HepG2 (cell line): Measurements from ENCODE around the gene NGFR. TPM values are rescaled to one million over a fixed set of nuclear protein-coding genes. Genes with fewer than 3 reads are reported as not detected.

ENCODE experiments used
- ATAC-seq: fragments of 200-7000 bp; cut with Tn5 transposase; 3 replicates; pipeline ENCODE4 v1.9.1; 2020; ENCODE audit warnings: mild to moderate bottlenecking, moderate library complexity
- BruUV-seq: library from RNA; stranded (reverse); fragments of 400-500 nt; replicated peaks from 2 replicates; lab custom pipeline; 2021; lab: Mats Ljungman, UMichigan
- CTCF ChIA-PET: fragments of 300-600 bp; formaldehyde crosslinking; extraction: SDS; loops from one replicate; lab custom pipeline; 2021; ENCODE audit warnings: low total read pairs, inconsistent platforms, low intra/inter-chr PET ratio; lab: Yijun Ruan, JAX
- POLR2A ChIA-PET: fragments of 350-600 bp; sonication (Branson Sonifier 250); formaldehyde crosslinking; loops from one replicate; lab custom pipeline; 2020; ENCODE audit warnings: antibody characterized with exemption, inconsistent platforms; lab: Yijun Ruan, JAX
- DNase-seq: peaks from one replicate; pipeline ENCODE4 v3.0.0-alpha.2; 2015; ENCODE audit warnings: low spot score
- FAIRE-seq: peaks from 3 replicates; lab custom pipeline; 2011; peaks lifted over from hg19 to GRCh38; lab: Jason Lieb, UNC
- H2AFZ ChIP-seq: one replicate; pipeline ENCODE4 v1.6.1; 2011; ENCODE audit warnings: low read length, inconsistent platforms
- H3K27ac ChIP-seq: fragments of 300-600 bp; 3 replicates; pipeline ENCODE4 v1.8.0; 2011; ENCODE audit warnings: mixed run types, mild to moderate bottlenecking, mixed read lengths, low read length, inconsistent platforms; ENCODE audit not compliant: insufficient read depth; ENCODE audit errors: extremely low read length
- H3K27me3 ChIP-seq, 2 experiments: fragments of 200-600 bp in 1 of 2; 2 replicates in 1 of 2; 3 replicates in 1 of 2; pipeline versions ENCODE4 v1.6.0 to v1.8.0; 2011; ENCODE audit warnings: low read length in 2 of 2, mild to moderate bottlenecking in 2 of 2, moderate library complexity in 2 of 2, inconsistent platforms in 1 of 2; ENCODE audit not compliant: insufficient read depth in 2 of 2, control insufficient read depth in 1 of 2
- H3K36me3 ChIP-seq, 2 experiments: fragments of 200-600 bp in 1 of 2; replicated peaks in 1 of 2; 2 replicates in 1 of 2; 3 replicates in 1 of 2; pipeline versions ENCODE4 v1.5.1 to v1.8.0; 2011; ENCODE audit warnings: low read length in 2 of 2, inconsistent platforms in 1 of 2; ENCODE audit not compliant: insufficient read depth in 2 of 2, control insufficient read depth in 1 of 2
- H3K4me1 ChIP-seq: 2 replicates; pipeline ENCODE4 v1.5.1; 2012; ENCODE audit warnings: low read length, inconsistent platforms; ENCODE audit not compliant: insufficient read depth
- H3K4me2 ChIP-seq: 2 replicates; pipeline ENCODE4 v1.6.0; 2011; ENCODE audit warnings: low read depth, low read length, inconsistent platforms
- H3K4me3 ChIP-seq, 3 experiments: fragments of 200-600 bp in 1 of 3; sonication (generic), shearing (Covaris generic) in 1 of 3; replicated peaks in 1 of 3; 2 replicates each; pipeline ENCODE4 v1.5.1; 2011 to 2016; ENCODE audit warnings: low read length in 3 of 3, inconsistent platforms in 2 of 3, low read depth in 2 of 3, mild to moderate bottlenecking in 2 of 3, control low read depth in 1 of 3, mixed read lengths in 1 of 3; ENCODE audit not compliant: insufficient read depth in 1 of 3
- H3K79me2 ChIP-seq: one replicate; pipeline ENCODE4 v1.6.1; 2011; ENCODE audit warnings: low read length, inconsistent platforms; ENCODE audit not compliant: insufficient read depth
- H3K9ac ChIP-seq: 2 replicates; pipeline ENCODE4 v1.6.0; 2011; ENCODE audit warnings: mild to moderate bottlenecking, low read depth, low read length, inconsistent platforms; ENCODE audit not compliant: insufficient read depth
- H3K9me3 ChIP-seq: 2 replicates; pipeline ENCODE4 v1.5.1; 2012; ENCODE audit warnings: mild to moderate bottlenecking, low read length
- H4K20me1 ChIP-seq: 2 replicates; pipeline ENCODE4 v1.6.0; 2011; ENCODE audit warnings: inconsistent platforms, mild to moderate bottlenecking, low read length, moderate library complexity; ENCODE audit not compliant: insufficient read depth
- ATF3 ChIP-seq: sonication (generic); formaldehyde crosslinking; IDR thresholded peaks from 2 replicates; pipeline ENCODE4 v1.4.0; 2020; ENCODE audit warnings: missing genetic modification reagents
- ATF7 ChIP-seq, 2 experiments: fragments of 450-650 bp in 1 of 2; sonication (generic) in 1 of 2; formaldehyde crosslinking in 1 of 2; IDR thresholded peaks; 2 replicates each; pipeline versions ENCODE4 v1.4.0 to v1.6.1; 2016 to 2020; ENCODE audit warnings: antibody characterized with exemption in 1 of 2, mild to moderate bottlenecking in 1 of 2, missing genetic modification reagents in 1 of 2
- ELF1 ChIP-seq: sonication (generic); formaldehyde crosslinking; IDR thresholded peaks from 2 replicates; pipeline ENCODE4 v1.4.0; 2020; ENCODE audit warnings: missing genetic modification reagents
- FOSL2 ChIP-seq: sonication (generic); formaldehyde crosslinking; IDR thresholded peaks from 2 replicates; pipeline ENCODE4 v1.4.0; 2020; ENCODE audit warnings: missing genetic modification reagents
- FOXA1 ChIP-seq, 2 experiments: fragments of 450-650 bp in 1 of 2; sonication (generic) in 1 of 2; formaldehyde crosslinking in 1 of 2; IDR thresholded peaks; 2 replicates each; pipeline versions ENCODE4 v1.4.0 to v1.6.1; 2016 to 2020; ENCODE audit warnings: missing genetic modification reagents in 1 of 2
- FOXA3 ChIP-seq: IDR thresholded peaks from 2 replicates; pipeline ENCODE4 v1.6.1; 2016; ENCODE audit warnings: missing genetic modification reagents, missing compliant biosample characterization
- HDAC1 ChIP-seq: sonication (generic); formaldehyde crosslinking; IDR thresholded peaks from 2 replicates; pipeline ENCODE4 v1.5.1; 2020; ENCODE audit warnings: mild to moderate bottlenecking, missing genetic modification reagents
- HNRNPH1 ChIP-seq: fragments of 200-400 bp; formaldehyde crosslinking; optimal IDR thresholded peaks from 2 replicates; pipeline ENCODE3; 2017; ENCODE audit warnings: mild to moderate bottlenecking, low read depth, low read length
- HNRNPL ChIP-seq: fragments of 200-400 bp; formaldehyde crosslinking; IDR thresholded peaks from 2 replicates; pipeline ENCODE4 v1.6.1; 2017; ENCODE audit warnings: mild to moderate bottlenecking, low read depth, low read length
- JUND ChIP-seq: sonication (generic); formaldehyde crosslinking; IDR thresholded peaks from 2 replicates; pipeline ENCODE4 v1.8.0; 2022; ENCODE audit warnings: mild to moderate bottlenecking, missing genetic modification reagents
- KLF15 ChIP-seq: sonication (generic); formaldehyde crosslinking; IDR thresholded peaks from 2 replicates; pipeline ENCODE4 v1.8.1; 2023; ENCODE audit warnings: borderline replicate concordance, mild to moderate bottlenecking, inconsistent platforms, missing genetic modification reagents, mixed read lengths
- LCORL ChIP-seq, 2 experiments: fragments of 450-650 bp in 1 of 2; sonication (generic) in 1 of 2; formaldehyde crosslinking in 1 of 2; IDR thresholded peaks; 2 replicates each; pipeline versions ENCODE4 v1.5.0 to v1.6.1; 2017 to 2020; ENCODE audit warnings: antibody characterized with exemption in 1 of 2, missing genetic modification reagents in 1 of 2
- MTERF4 ChIP-seq: sonication (generic); formaldehyde crosslinking; IDR thresholded peaks from 2 replicates; pipeline ENCODE4 v1.8.0; 2023; ENCODE audit warnings: mild to moderate bottlenecking, missing genetic modification reagents
- NR2F2 ChIP-seq: IDR thresholded peaks from 2 replicates; pipeline ENCODE4 v1.6.1; 2012; ENCODE audit warnings: low read depth, inconsistent platforms, borderline replicate concordance
- PHF21A ChIP-seq: sonication (generic); formaldehyde crosslinking; IDR thresholded peaks from 2 replicates; pipeline ENCODE4 v1.5.0; 2020; ENCODE audit warnings: mild to moderate bottlenecking, missing genetic modification reagents
- SAP130 ChIP-seq: IDR thresholded peaks from 2 replicates; pipeline ENCODE4 v1.6.1; 2016; ENCODE audit warnings: low read depth
- SIX4 ChIP-seq: sonication (generic); formaldehyde crosslinking; IDR thresholded peaks from 2 replicates; pipeline ENCODE4 v1.4.0; 2020; ENCODE audit warnings: missing genetic modification reagents
- YEATS4 ChIP-seq: sonication (generic); formaldehyde crosslinking; IDR thresholded peaks from 2 replicates; pipeline ENCODE4 v1.4.0; 2020; ENCODE audit warnings: missing genetic modification reagents, borderline replicate concordance
- ZNF652 ChIP-seq: IDR thresholded peaks from 2 replicates; pipeline ENCODE4 v1.6.1; 2016; ENCODE audit warnings: low read depth, borderline replicate concordance
- ZNF792 ChIP-seq: IDR thresholded peaks from 2 replicates; pipeline ENCODE4 v1.6.1; 2016
- ZSCAN5A ChIP-seq: sonication (generic); formaldehyde crosslinking; IDR thresholded peaks from 2 replicates; pipeline ENCODE4 v1.8.0; 2022; ENCODE audit warnings: mild to moderate bottlenecking, missing genetic modification reagents, borderline replicate concordance
- WGBS: methylation state at CpG from one replicate; pipeline ENCODE4 v1.1.6; 2017; ENCODE audit warnings: low lambda C conversion rate; 5-methylcytosine and 5-hydroxymethylcytosine counted together
- in situ Hi-C: cut with HindIII; loops from 2 replicates; pipeline ENCODE4 v1.10.0; 2017; ENCODE audit warnings: low pct_unique_long_range_greater_than_20kb; ENCODE audit not compliant: extremely low pct_ligation_motif_present
- intact Hi-C: fragments of 100-400 bp; cut with micrococcal nuclease; formaldehyde crosslinking; loops from one replicate; pipeline ENCODE4 v1.10.0; 2022; ENCODE audit not compliant: unreplicated experiment
- polyA plus RNA-seq, 8 experiments: library from polyadenylated mRNA; depleted of rRNA in 3 of 8; stranded (reverse) in 7 of 8; unstranded in 1 of 8; fragments of >200 nt; fragmentation: Illumina TruSeq in 4 of 8; extraction: Trizol in 4 of 8; gene quantifications; 2 replicates each; pipeline versions ENCODE4 v1.2.1 to v1.2.3, GENCODE V29; 2011 to 2016; ENCODE audit warnings: low read depth in 4 of 8, missing spikeins in 1 of 8, mixed read lengths in 1 of 8; ENCODE audit not compliant: insufficient read depth in 1 of 8
- total RNA-seq, 5 experiments: library from RNA; depleted of rRNA; stranded (reverse); fragments of >200 nt; fragmentation: Illumina TruSeq; extraction: Trizol; gene quantifications; 2 replicates each; pipeline ENCODE4 v1.2.3, GENCODE V29; 2016; ENCODE audit warnings: low read depth in 1 of 5

The NGFR gene
- total and polyA plus RNA-seq, 2 of the 13 experiments (the other 11 are each of a cell fraction or from before 2014, with no cell fraction given): 1.1 to 1.8 TPM

GRCh38 chr17:49508061-49508865 lies 13.2 kb downstream of the NGFR start:
- H2AFZ ChIP-seq: no peak overlapping the region
- TF ChIP-seq MTERF4 (CRISPR knock-in tag) (no peak), YEATS4 (CRISPR knock-in tag) (no peak), PHF21A (CRISPR knock-in tag) (0 out of 2 replicates have a peak, but pooled peaks have one; percentile 10), ZNF792 (CRISPR knock-in tag) (0 out of 2 replicates have a peak, but pooled peaks have one; percentile 29), FOSL2 (peak; percentile 93), HNRNPH1 (no peak), ATF3 (0 out of 2 replicates have a peak, but pooled peaks have one; percentile 55), FOXA3 (CRISPR knock-in tag) (peak; percentile 66), ELF1 (CRISPR knock-in tag) (peak; percentile 39; the same call in 1 of the 2 replicates), LCORL (IDR thresholded peaks at IDR 0.05) (0 out of 2 replicates have a peak, but pooled peaks have one; percentile 7), LCORL (CRISPR knock-in tag; IDR thresholded peaks at IDR 0.05) (peak; percentile 53; the same call in 1 of the 2 replicates), HNRNPL (no peak), JUND (CRISPR knock-in tag) (peak; percentile 77), KLF15 (no peak), ZNF652 (CRISPR knock-in tag) (peak; percentile 94), FOXA1 (IDR thresholded peaks at IDR 0.05) (no peak), FOXA1 (CRISPR knock-in tag; IDR thresholded peaks at IDR 0.05) (peak; percentile 69), ATF7 (IDR thresholded peaks at IDR 0.05) (no peak), ATF7 (CRISPR knock-in tag; IDR thresholded peaks at IDR 0.05) (no peak), SIX4 (CRISPR knock-in tag) (0 out of 2 replicates have a peak, but pooled peaks have one; percentile 44), HDAC1 (no peak), NR2F2 (no peak), ZSCAN5A (CRISPR knock-in tag) (0 out of 2 replicates have a peak, but pooled peaks have one; percentile 49), SAP130 (CRISPR knock-in tag) (peak; percentile 38)

More at GRCh38 chr17:49508061-49508865, 13.2 kb downstream of the NGFR start:
- Histone ChIP-seq H3K9me3 (no peaks in the 10 kb centered on the region), H4K20me1 (no peaks in the 10 kb centered on the region), H3K4me1 (peaks cover 44% of the 10 kb centered on the region), H3K27me3 (peaks cover 2 to 59% of the 10 kb centered on the region in 2 experiments; a peak in 4 of 5 replicates), H3K4me2 (peak overlapping the region; percentile 48), H3K36me3 (no peaks in the 10 kb centered on the region), H3K79me2 (no peaks in the 10 kb centered on the region), H3K4me3 (peak overlapping the region in 1 of 3 experiments; percentile 19; a peak in 1 of 6 replicates), H3K9ac (no peak overlapping the region), H3K27ac (no peak overlapping the region)
- in situ Hi-C loops: no loop called here
- intact Hi-C loops: no loop called here
- peak; percentile 17 for ATAC-seq
- 8% methylated on average over 8 of the region's 17 CpGs for WGBS
- BruUV-seq: no TSS peak
- peak; percentile 40 for FAIRE-seq
- CTCF ChIA-PET: no interaction called here
- POLR2A ChIA-PET: no interaction called here
- peak; percentile 69 for DNase-seq
